Measurements from ENCODE around the gene STXBP4.

Gene STXBP4

DNA sequence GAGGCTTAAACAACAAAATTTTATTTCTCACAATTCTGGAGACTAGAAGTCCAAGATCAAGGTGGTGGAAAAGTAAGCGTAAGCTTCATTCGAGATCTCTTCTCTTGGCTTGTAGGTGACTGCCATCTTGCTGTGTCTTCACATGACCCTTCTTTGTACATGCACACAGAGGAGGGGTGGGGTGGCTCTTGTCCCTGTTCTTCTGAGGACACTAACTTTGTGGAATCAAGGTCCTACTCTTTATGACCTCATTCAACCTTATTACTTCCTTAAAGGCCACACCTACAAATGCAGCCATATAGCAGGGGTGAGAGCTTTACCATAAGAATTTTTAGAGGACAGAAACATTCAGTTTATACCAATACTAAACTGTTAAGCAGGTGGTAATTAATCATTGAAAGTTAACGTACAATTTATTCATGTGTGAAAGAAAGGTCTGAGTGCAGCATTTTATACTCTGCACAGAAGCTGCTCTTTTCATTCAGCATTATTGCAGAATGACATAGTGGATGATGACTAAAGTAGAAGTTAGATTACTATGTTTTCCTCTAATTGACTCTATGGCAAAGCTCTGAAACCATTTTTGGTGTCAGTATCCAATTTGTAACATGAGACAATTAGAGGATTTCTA, 156.3 kb downstream of the STXBP4 start:
- DNase-seq: no peak

DNA sequence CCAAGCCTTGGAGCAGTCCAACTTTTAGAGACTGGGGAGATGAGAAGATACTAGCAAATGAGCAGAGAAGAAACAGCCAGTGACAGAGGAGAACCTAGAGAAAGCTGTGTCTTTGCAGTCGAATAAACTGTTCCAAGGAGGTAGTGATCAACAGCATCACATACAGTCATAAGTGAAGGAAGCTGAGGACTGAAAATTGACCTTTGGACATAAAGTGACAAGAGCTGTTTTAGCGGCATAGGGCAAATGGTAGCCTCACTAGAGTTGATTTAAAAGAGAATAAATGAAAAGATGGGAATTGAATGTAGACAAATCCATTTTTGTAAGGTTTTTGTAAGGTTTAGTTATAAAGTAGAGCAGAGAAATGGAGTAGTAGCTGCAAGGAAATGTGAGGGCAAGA, 165.0 kb downstream of the STXBP4 start:
- no peak for DNase-seq

DNA sequence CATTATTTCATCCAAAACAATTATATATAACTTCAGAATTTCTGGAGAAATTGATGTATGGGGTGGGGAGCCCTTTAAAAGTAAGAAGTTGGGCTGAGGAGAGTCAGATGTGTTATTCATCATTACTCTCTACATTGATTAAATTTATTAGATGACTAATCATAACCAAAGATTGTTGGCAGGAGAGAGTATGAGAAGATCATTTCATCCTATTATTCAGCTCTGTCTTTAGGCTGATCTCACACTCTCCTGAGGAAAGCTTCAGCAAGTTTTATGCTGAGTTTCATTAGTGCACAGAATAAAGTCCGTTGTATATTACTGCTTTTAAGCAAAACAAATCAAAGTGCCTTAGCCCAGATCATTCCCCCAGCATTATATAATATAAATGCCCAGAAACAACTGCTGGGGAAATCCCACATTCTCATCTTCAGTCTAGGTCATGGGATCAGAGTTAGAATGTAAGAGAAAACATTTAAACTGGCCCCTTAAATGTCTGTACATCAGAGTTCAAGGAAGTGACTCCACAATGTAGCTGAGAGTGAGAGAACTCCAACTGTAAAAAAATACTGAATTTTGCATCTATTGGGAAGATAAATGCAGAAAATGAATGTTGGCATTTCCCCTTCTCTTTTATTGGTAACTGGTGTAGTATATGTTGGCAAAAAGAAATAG, 166.1 kb downstream of the STXBP4 start:
- DNase-seq: no peak

DNA sequence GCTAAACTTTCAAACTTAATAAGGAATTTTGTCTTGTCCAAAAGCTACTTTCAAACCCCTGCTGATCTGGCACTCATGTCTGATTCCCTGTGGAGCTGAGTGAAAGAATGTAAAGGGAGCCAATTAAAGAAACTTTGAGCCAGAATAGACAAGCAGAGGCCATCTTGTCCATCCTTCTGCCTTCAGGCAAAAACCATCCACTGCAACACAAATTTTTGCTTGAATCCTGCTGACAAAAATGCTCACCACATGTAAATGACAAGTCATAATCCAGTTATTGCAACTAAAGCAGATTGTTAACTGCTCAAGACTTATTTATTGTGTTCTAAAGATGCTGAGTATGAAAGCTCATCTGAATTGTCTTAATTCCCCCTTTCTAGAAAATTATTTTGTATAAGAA, 172.2 kb downstream of the STXBP4 start:
- DNase-seq: no peak

DNA sequence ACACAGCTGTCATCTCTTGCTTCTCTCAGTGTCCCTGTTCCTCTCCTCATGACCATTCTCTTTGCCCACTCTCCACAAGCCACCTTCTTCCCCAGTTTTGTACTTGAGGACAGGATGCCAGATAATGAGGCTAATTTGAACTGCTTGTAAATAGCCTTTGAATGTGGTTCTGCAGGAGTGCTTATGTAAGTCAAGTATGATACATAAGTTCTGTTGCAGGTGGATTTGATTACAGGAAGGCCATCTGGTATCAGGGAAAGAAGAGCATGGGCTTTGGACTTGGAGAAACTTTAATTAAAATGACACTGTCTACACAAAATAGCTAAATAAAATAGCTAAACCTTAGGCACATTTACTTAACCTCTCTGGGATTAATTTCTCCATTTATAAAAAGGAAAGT, 176.0 kb downstream of the STXBP4 start:
- DNase-seq: no peak

DNA sequence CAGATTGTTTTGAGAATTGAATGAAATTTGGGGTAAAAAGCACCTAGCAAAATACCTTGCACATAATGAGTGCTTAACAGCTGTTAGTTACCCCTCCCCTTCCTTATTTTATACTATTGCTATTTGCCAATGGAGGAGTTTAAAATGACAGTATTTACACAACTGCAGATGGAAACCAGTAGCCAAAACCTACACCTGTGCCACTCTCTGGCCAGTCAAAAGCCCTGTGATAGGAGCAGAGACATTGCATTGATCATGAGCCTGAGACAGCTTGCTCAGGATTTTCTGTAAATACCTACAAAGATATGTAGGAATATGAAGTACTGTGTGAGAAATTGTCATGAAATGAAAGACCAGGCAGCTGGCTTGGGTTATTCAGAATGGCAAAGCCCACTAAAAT, 180.9 kb downstream of the STXBP4 start:
- no peak for DNase-seq

DNA sequence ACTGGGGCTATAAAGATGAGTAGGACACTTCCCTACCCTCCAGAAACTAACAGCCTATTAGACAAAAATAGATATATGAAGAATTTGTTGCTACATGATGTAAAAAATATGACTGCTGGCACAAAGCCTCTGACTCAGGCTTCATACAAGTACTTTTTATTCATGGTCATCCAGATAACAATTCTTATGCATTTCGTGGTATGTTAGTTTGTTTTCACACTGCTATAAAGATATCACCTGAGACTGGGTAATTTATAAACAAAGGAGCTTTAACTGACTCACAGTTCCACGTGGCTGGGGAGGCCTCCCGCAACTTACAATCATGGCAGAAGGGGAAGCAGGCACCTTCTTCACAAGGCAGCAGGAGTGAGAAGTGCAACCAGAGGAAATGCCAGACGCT, 183.7 kb downstream of the STXBP4 start:
- DNase-seq: no peak

DNA sequence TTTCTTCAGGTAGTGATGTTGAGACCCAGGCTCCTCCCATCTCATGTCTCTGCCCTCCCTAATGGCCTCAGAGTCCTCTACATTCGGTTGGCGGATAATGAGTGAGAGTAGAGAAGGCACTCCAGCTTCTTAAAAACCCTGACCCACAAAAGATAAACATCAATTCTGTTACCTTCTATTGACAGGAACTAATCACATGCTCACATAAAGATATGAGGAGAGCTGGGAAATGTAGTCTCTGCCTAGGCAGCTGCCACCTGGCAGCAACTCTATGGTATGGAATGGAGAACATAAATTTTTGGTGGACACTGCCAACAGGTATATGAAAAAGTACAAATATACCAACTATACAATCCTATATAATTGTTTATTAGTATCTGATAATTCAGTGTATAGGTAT, 185.5 kb downstream of the STXBP4 start:
- DNase-seq: no peak

DNA sequence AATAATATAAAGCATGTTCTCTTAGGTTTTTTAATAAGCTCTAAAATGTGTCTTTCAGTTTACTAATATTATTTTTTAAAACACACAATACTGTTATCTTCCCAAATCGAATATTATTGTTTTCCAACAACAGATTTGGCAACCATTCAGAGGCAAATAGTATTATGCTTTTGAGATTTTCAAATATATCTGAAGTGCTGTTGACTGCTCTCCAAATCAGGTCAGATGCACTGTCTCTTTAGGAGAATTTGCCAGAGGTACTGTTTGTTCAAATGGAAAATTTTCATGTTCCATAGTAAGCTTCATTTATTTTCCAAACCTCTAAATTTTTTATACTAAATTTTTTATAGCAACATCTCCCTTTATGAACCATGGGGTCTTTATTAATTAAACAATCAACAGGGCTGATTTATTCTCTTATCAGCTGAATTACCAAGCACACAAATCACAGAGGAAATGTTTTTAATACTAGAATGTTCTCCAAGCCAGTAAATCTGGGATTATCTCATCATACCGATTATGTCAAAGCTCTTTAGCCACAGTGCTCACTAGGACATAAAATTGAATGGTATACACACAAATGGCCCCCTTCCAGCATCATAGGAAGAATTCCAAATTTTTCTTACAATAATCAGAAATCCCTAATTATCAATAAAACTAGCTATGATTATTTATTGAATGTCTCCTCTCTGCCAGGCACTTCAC, 187.4 kb downstream of the STXBP4 start:
- DNase-seq: no peak

DNA sequence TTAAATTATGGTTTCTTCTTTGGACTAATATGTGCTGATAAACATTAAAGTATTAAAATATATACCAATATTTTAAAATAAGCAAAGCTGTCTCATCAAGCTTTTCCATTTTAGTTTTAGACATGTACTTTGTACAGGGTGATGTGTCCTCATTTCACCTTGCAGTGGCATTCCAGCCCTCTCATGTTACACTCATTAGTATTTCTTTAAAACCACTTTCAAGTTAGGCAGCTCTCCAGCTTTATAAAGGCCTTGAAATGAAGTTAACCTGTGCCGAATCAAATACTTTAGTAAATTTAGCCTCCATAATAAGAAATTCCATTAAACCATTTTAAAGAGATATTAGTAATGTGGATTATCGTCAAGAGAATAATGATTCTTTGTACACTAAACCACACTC, 188.6 kb downstream of the STXBP4 start:
- DNase-seq: no peak

DNA sequence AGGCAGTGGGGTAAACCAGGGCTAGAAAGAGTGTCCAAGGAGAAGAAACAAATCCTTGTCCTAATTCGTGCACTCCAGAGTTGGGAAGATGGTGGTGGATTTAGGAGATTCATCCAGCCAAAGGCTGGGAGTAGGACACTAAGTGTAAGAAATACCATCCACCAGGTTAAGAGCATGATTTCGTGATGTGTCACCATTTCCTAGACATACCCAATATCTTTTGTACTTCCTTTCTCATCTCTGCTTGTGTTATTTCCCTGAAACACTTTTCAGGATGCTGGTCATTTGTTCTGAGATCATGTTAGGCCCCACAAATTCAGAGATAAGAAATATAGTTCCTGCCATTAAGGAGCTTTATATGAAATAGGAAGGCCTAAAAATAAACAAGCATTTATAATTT, 189.9 kb downstream of the STXBP4 start:
- DNase-seq: no peak

DNA sequence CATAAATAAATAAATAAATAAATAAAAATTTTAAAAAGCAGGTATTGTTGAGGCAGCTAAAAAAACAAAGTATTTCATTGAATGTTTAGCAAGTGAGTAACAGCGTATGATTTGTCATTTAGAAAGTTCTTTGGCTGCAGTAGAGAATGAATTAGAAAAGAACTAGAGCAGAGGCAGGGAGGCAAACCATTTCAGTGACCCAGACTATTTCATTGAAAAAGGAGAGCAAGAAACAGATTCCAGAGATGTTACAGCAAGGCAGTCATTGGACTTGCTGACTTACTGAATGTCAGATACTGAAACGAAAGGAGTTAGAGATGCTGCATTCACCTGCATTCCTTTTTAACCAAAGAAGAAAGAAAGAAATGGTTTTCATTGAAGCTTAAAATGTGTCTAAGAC, 190.7 kb downstream of the STXBP4 start:
- DNase-seq: no peak

DNA sequence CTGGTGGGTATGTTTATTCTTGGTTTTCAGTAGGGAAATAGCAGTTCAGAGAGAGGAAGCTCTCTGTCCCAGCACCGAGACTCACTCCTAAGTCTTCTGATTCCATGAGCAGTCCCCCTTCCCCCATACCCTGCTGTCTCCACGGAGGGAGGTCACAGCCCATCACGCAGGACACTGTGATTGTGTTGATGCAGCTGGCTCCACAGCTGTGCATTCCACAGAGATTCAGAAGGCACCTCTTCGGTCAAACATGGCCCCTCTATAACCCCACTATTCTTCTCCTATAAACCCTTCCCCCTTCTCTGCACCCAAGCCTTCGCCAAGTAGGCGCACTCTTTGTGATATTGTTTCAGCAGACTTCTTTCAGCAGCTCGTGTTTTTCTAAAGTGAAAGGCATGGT, 191.9 kb downstream of the STXBP4 start:
- DNase-seq: no peak

DNA sequence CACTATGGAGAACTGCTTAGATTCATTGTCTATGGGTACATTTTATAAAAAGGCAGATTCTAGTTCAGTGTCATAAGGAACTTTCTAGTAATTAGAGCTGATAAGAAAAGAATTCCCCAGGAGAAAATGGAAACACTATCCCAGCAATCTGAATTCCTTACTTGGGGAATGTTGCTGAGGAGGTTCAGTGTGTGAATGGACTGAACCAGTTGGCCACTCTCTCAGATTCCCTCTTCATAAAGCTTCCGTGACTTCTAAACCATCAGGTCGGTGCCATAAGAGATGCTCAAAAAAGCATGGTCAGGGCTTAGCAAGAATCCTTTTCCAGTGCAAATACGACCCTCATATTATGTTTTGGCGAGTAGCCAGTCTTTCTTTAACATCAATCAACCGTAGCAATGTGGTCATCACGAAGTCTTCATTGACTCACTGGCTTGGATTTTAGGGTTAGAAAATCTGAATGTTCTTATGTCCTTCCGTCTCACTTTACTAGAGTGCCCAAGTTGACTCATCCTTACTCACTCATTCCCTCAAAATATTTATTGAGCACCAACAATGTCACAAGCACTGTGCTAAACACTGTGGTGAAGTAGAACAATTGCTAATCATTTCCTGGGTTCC, 193.5 kb downstream of the STXBP4 start:
- no peak for DNase-seq

DNA sequence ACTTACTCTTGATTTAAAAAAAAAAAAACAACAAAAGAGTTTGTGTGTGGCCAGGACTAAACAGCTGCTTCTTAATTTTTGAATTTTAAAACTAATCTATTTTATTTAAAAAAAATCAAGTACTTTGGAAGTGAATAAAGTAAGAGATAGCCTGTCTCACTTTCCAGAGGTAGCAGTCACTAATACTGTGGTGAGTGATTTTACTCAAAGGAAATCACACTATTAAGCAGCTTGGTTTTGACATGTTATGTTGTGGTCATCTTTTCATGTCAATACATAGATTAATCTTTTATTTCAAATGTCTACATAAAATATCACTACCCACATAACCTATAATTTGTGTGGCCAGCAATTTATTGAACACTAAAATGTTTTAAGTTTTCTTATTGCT, 194.0 kb downstream of the STXBP4 start:
- DNase-seq: no peak

DNA sequence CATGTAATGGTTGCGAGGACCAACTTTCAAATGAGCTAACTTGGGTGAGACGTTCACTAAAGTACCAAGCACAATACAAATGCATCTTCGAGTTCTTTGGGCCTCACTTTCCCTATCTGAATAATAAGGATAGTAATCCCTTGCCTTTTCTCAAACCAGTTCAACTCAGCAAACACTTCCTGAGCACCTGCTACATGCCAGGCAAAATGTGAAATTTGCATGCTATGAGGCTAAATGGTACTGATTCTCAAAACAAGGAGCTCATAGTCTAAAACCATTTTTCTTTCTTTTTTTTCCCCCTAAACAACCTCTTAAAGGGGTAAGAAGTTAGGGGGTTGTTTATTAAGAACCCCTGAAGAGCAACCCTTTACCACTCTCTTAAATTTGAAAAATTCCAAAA, 194.8 kb downstream of the STXBP4 start:
- DNase-seq: no peak

DNA sequence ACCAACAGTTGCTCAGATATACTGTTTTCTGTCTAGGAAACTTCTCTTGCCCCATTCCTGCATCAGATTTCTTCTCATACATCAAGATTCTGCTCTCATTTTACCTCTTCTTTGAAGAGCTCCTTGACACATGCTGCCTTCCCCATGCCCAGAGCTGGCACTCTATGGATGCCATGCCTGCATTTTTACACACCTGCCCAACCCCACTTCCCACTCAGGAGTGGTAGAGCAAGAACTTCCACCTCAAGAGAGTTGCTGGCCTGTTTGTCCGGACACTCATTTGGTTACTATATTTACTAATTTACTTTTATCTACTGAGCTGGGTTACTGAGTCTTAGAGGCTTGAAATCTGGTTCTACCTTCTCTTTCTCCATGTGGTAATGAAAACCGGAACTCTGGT, 197.9 kb downstream of the STXBP4 start:
- no peak for DNase-seq

DNA sequence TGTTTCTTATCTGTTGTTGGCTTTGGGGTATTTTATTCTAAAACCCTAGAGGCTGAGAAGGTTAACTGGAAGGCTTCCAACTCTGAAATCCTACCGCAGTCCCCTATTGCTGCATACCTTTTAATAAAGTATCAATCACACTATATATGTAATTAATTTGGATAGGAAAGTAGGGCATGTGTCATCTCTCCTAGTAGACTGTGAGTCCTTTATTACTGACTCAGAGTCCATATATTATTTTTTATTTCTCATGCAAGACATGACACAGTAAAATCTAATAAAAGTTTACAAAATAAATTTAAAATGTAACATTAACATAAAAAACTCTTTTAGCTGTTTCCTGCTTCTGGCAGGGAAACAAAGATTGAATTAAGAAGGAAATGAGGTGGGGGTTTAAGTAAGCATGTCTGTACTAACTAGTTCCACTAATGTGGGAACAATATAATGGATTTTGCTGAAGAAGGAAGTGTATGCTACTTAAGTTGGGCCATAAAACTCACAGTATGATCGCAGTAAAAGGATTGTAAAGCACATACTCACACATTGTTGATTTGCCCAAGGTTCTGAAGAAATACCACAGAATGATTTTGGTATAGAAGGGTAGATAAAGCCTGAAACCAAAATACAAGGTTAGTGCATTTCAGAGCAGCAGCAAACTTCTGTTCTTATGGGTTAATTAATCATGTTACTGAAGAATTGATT, 198.6 kb downstream of the STXBP4 start:
- DNase-seq: no peak

DNA sequence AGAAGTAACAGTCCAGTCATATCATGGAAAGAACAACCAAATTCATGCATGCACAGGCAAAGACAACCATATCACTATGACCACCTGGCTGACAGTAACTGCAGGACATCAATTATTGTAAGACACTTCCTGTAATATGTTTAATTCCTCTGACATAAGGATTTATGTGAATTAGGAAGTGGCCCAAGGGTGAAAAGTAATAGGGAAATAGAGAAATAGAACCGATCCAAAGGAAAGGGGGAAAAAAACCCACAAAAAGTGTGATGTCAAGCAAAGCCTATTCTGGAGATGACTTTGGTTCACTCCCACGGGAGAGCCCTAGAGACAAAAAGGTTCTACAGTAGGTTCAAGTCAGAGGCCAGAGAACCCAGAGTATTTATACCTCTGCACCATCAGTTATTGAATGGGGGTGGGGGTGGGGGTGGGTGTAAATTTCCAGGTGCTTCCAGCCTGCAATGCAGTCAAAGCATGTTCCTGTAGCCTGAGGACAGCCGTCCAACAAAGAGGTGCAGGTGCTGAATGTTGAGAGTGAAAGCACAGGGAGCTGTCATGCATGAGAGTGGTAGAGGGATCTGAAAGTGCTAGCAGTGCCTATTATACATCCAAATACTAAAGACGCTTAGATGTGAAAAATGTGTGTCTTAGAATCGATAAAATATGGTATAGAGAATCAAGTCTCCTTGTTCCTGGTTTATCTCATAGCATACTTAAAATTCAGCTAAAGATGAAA, 200.6 kb downstream of the STXBP4 start:
- DNase-seq: no peak

DNA sequence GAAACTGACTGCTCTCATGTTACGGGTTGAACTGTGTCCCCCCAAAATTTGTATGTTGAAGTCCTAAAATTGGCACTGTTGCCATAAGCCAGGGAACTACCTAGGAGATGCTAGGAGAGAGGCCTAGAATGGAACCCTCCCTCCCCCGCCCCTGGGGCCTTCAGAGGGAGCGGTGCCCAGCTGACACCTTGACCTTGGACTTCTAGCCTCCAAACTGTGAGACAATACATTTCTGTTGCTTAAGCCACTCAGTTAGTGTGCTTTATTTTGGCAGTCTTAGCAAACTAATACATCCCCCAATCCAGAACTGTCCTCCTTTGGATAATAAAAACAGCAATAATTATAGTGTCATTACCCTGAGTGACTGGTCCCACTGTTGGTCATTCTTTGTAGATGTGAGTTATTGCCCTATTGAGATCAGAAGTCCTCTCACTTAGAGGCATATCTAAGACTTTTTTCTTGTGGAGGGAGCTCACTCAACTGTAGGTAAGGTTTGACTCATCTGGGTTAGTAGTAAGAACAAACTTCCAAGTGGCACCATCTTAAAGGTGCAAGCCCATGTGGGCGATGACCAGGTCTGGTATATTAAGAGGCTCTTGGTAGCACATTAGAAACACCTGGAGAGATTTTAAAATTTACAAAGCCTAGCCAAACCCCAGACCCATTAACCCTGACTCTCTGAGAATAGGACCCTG, 203.2 kb downstream of the STXBP4 start:
- DNase-seq: no peak

DNA sequence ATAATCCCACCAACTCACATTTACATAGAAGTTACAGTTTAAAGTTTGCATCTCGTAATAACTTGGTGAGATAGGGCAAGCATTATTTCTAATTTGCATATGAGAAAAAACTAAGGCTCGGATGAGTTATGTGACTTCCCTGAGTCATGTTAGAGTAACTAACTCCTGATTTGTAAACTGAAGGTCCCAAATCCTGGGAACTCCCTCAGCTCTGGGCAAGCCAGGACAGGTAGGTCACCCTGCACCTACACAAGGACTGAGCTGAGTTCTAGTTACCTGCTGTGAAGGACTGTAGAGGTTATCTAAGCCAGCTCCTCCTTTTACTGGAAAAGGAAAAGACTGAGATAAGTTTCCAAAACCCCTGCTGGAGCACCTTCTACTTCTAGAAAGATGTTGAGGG, 204.0 kb downstream of the STXBP4 start:
- no peak for DNase-seq

DNA sequence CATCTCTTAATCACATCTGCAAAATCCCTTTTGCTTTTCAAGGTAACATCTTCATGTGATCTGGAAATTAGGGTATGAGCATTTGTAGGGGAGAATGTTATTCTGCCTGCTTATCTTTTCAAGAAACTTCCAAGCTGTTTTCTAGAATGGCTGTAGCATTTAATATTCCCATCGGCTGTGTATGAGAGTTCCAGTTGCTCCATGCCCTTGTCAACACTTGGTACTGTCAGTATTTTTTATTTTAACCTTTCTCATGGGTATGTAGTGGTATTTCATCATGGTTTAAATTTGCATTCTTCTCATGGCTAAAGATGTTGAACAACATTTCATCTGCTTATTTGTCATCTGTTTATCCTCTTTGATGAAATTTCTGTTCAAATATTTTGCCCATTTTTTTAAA, 205.6 kb downstream of the STXBP4 start:
- no peak for DNase-seq

All from stimulated activated naive CD4-positive, alpha-beta T cell treated with Interleukin-2 at 50 U/mL for 16 hours (primary cell).